ENCODE measurements around the gene PRKCSH. TPM values are rescaled to one million over a fixed set of nuclear protein-coding genes. Genes with fewer than 3 reads are reported as not detected.
A peak's percentile ranks its signal among the peaks of the same experiment; 100 is the strongest.

PRKCSH gene
- total and polyA plus RNA-seq, 10 of the 15 experiments (the other 5 are each of a cell fraction or from before 2014, with no cell fraction given): 1.1 to 280 (median 44.1) TPM

GRCh38 chr19:11420429-11421370 lies 14.7 kb upstream of the PRKCSH start (continued):
- TF ChIP-seq BHLHE40 (IDR thresholded peaks at IDR 0.05; ENCODE audit: borderline replicate concordance in 1 of 2, low read depth in 2 of 2, low read length in 1 of 2) (peak; percentile 61 to 79; a peak in 3 of 4 replicates), CHD2 (IDR thresholded peaks at IDR 0.05; ENCODE audit: borderline replicate concordance, low read depth, low read length) (no peak)

- Histone ChIP-seq H3K4me2 (ENCODE audit: control insufficient read depth, insufficient read depth) (peak overlapping the region; percentile 74), H4K20me1 (ENCODE audit: control insufficient read depth, insufficient read depth) (no peaks in the 10 kb centered on the region), H2AFZ (ENCODE audit: control insufficient read depth, low read depth, low read length) (peak overlapping the region; percentile 71), H3K4me1 (ENCODE audit: control insufficient read depth, insufficient read depth, low read length) (peaks cover 22% of the 10 kb centered on the region), H3K9ac (ENCODE audit: control insufficient read depth, insufficient read depth, low read length) (no peak overlapping the region), H3K27me3 (replicated peaks in 1 of 2; ENCODE audit: control insufficient read depth in 2 of 2, insufficient read depth in 2 of 2, low read length in 1 of 2) (peaks cover 10 to 16% of the 10 kb centered on the region in 2 experiments), H3K9me3 (replicated peaks; ENCODE audit: control insufficient read depth, insufficient read depth, low read length) (no peaks in the 10 kb centered on the region), H3K4me3 (peak overlapping the region; percentile 40; the same call in 1 of the 2 replicates), H3K79me2 (ENCODE audit: control insufficient read depth, insufficient read depth, low read length) (no peaks in the 10 kb centered on the region), H3K27ac (ENCODE audit: control insufficient read depth, insufficient read depth) (no peak overlapping the region), H3K36me3 (ENCODE audit: control insufficient read depth in 2 of 2, insufficient read depth in 2 of 2, low read length in 1 of 2) (no peaks in the 10 kb centered on the region)
- BruUV-seq (replicated peaks): no TSS peak
- CTCF ChIA-PET: interaction anchor here (0.9 to 2.9 kb wide), 9 partner anchors 10 to 386 kb away, joined by 3 to 13 read pairs (median 4); partner anchors contain the start of genes ODAD3 and PRKCSH
- FAIRE-seq: no peak
- ATAC-seq: peak; percentile 72
- DNase-seq (ENCODE audit: low read depth, low spot score): no peak
- SMC1A ChIA-PET (ENCODE audit: uncharacterized antibody, unreplicated experiment): interaction anchor here (0.8 to 2.3 kb wide), 6 partner anchors 24 to 61 kb away, joined by 3 to 14 read pairs (median 3); no protein-coding TSS in a partner anchor
- RAD21 ChIA-PET (ENCODE audit: unreplicated experiment): interaction anchor here (1.2 to 2.2 kb wide), 4 partner anchors 14 to 61 kb away, joined by 4 to 7 read pairs (median 6); partner anchors contain the start of genes ODAD3, PRKCSH and SWSAP1
- TF ChIP-seq ZBTB33 (IDR thresholded peaks at IDR 0.05): 0 out of 2 replicates have a peak, but pooled peaks have one; percentile 46
- no peak for TF ChIP-seq SPI1 (IDR thresholded peaks at IDR 0.05; ENCODE audit: borderline replicate concordance, insufficient read depth, low read depth, low read length)
- no peak for TF ChIP-seq ZNF24 (IDR thresholded peaks at IDR 0.05)
- in situ Hi-C loops (cut with MboI) (no loop called here), intact Hi-C loops (cut with micrococcal nuclease; ENCODE audit: unreplicated experiment) (no loop called here)
- POLR2A ChIA-PET: interaction anchor here (0.6 to 1.4 kb wide), 7 partner anchors 9 to 280 kb away, joined by 3 to 7 read pairs (median 3); partner anchors contain the start of genes ODAD3 and PRKCSH
- WGBS (ENCODE audit: insufficient coverage, insufficient replicate concordance, low lambda C conversion rate, missing lambda C conversion rate): 17% methylated on average over 36 of the region's 36 CpGs
Observed at GRCh38 chr19:11421371-11422098, 13.9 kb upstream of the PRKCSH start.

Data from GM12878 (cell line).